Stomach (tissue), 9 donors: ENCODE measurements around the gene WDR70. TPM values are rescaled to one million over a fixed set of nuclear protein-coding genes. Genes with fewer than 3 reads are reported as not detected.

Experiments used
- DNase-seq, 2 donors: peaks; one replicate each; pipeline versions ENCODE4 v3.0.0 to v3.0.0-alpha.2; 2013 to 2019
- H3K27ac ChIP-seq, 5 donors: fragments of 200-600 bp in 4 of 5; sonication (generic) in 4 of 5; one replicate each; pipeline ENCODE4 v1.5.1; 2013 to 2019; ENCODE audit warnings: mild to moderate bottlenecking in 1 of 5, moderate library complexity in 1 of 5
- H3K27me3 ChIP-seq, 3 donors: fragments of 200-600 bp; sonication (generic); one replicate each; pipeline ENCODE4 v1.5.1; 2017 to 2019; ENCODE audit warnings: mixed run types in 1 of 3
- H3K36me3 ChIP-seq, 4 donors: fragments of 200-600 bp; sonication (generic); 1 replicate in 3 of 4; 2 replicates in 1 of 4; pipeline ENCODE4 v1.5.1; 2016 to 2019
- H3K4me1 ChIP-seq, 4 donors: fragments of 200-600 bp; sonication (generic); one replicate each; pipeline ENCODE4 v1.5.1; 2016 to 2019
- H3K4me3 ChIP-seq, 4 donors: fragments of 200-600 bp; sonication (generic) in 3 of 4; one replicate each; pipeline ENCODE4 v1.5.1; 2016 to 2019; ENCODE audit warnings: mild to moderate bottlenecking in 1 of 4
- H3K9me3 ChIP-seq, 4 donors: fragments of 200-600 bp; sonication (generic); one replicate each; pipeline ENCODE4 v1.5.1; 2016 to 2019
- EP300 ChIP-seq: sonication (generic); formaldehyde crosslinking; IDR thresholded peaks from one replicate; pipeline ENCODE4 v1.6.1; 2017; ENCODE audit warnings: antibody characterized with exemption
- POLR2A ChIP-seq, 4 donors: fragments of 450-650 bp; IDR thresholded peaks; one replicate each; pipeline ENCODE4 v1.6.1; 2016; ENCODE audit warnings: antibody characterized with exemption in 4 of 4, control low read depth in 2 of 4, mild to moderate bottlenecking in 1 of 4, moderate library complexity in 1 of 4
- POLR2AphosphoS5 ChIP-seq, 3 donors: sonication (generic); formaldehyde crosslinking; IDR thresholded peaks; one replicate each; pipeline ENCODE4 v1.6.1; 2016; ENCODE audit warnings: antibody characterized with exemption in 3 of 3
- WGBS, 5 donors: extraction: QIAGEN DNeasy Blood & Tissue Kit in 3 of 5; methylation state at CpG; one replicate each; pipeline versions ENCODE4 v1.1.5 to v1.1.7; 2013 to 2018; 5-methylcytosine and 5-hydroxymethylcytosine counted together
- intact Hi-C: fragments of 100-400 bp; cut with DNase I; formaldehyde crosslinking; loops from one replicate; pipeline ENCODE4 v1.15.1; 2023; ENCODE audit warnings: low total_unique reads
- polyA plus RNA-seq, 3 donors: library from polyadenylated mRNA; stranded (reverse); fragments of 200-250 nt; gene quantifications; one replicate each; pipeline ENCODE4 v1.2.3, GENCODE V29; 2013
- total RNA-seq, 5 donors: library from RNA; depleted of rRNA; stranded (reverse); fragments of >200 nt; gene quantifications; one replicate each; pipeline versions ENCODE4 v1.1.0 to v1.2.3, GENCODE V29; 2014 to 2016
- TF ChIP-seq, protein P1 (sequence below), 7 experiments: fragments of 450-650 bp in 4 of 7; fragments of 200-600 bp in 3 of 7; sonication (generic) in 3 of 7; IDR thresholded peaks; one replicate each; pipeline ENCODE4 v1.5.1; 2016 to 2019; ENCODE audit warnings: antibody characterized with exemption in 7 of 7, control low read depth in 2 of 7, mild to moderate bottlenecking in 1 of 7
- donor health status: healthy with polysubstance abuse.
- donor health status: Bipolar disorder and iron deficiency.
- donor health status: healthy.

The WDR70 gene
- total and polyA plus RNA-seq, 8 donors = 13.0 to 131 (median 35.0) TPM

DNA sequence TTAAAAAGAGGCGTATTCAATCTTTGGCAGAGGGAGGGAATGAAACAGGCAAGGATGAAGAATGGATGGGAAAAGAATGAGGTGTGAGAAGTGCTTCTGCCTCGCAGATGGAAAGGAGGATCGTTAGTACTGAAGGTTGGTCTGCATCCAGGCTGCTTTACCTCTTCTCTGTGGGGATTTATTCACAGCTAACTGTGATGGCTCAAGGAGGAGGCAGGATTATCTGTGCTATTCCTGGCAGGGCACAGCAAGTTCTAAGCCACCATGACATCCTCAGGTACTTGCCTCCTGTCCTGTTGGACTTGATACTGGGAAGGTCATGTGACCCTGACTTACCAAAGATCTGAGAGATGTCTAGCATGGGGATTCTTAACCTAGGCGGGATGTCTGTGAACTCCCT, 376.5 kb downstream of the WDR70 start:
- WGBS, 5 donors = 88 to 96% (median 93%) methylated on average over 4 of the region's 4 CpGs
- H3K4me1 ChIP-seq = no peaks in the 10 kb centered on the region
- TF ChIP-seq EP300 = no peak
- no peak for TF ChIP-seq POLR2A (IDR thresholded peaks at IDR 0.05)
- TF ChIP-seq, protein P1, sequence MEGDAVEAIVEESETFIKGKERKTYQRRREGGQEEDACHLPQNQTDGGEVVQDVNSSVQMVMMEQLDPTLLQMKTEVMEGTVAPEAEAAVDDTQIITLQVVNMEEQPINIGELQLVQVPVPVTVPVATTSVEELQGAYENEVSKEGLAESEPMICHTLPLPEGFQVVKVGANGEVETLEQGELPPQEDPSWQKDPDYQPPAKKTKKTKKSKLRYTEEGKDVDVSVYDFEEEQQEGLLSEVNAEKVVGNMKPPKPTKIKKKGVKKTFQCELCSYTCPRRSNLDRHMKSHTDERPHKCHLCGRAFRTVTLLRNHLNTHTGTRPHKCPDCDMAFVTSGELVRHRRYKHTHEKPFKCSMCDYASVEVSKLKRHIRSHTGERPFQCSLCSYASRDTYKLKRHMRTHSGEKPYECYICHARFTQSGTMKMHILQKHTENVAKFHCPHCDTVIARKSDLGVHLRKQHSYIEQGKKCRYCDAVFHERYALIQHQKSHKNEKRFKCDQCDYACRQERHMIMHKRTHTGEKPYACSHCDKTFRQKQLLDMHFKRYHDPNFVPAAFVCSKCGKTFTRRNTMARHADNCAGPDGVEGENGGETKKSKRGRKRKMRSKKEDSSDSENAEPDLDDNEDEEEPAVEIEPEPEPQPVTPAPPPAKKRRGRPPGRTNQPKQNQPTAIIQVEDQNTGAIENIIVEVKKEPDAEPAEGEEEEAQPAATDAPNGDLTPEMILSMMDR (IDR thresholded peaks at IDR 0.05) = no peak
- no peak for TF ChIP-seq POLR2AphosphoS5 (IDR thresholded peaks at IDR 0.05)
- no peak for DNase-seq
- intact Hi-C loops = no loop called here
- no peaks in the 10 kb centered on the region for H3K27me3 ChIP-seq
- no peak overlapping the region for H3K4me3 ChIP-seq
- H3K36me3 ChIP-seq = peaks cover 0 to 30% (median 16%) of the 10 kb centered on the region in 4 donors
- peaks cover 0 to 9% (median 2%) of the 10 kb centered on the region in 4 donors for H3K9me3 ChIP-seq
- no peak overlapping the region for H3K27ac ChIP-seq

DNA sequence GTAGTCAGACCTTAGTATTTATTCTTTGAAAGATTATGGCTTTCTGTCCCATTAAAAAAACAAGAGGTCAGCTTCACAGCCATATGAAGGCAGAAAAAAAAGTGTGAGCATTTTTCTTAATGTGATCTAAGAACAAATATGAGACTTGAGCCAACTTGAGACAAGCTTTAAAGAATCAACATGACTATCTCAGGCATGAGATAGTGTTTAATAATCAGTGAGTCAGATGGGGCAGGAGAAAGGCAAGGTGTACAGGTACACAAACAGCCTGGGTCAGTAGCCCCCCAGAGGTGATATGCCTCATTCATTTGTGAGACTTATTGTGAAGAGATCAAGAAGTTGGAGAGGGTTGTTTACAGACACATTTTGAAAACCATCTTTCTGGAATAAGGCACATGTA, 377.1 kb downstream of the WDR70 start:
- TF ChIP-seq POLR2AphosphoS5 (IDR thresholded peaks at IDR 0.05) (no peak), EP300 (no peak), POLR2A (IDR thresholded peaks at IDR 0.05) (no peak)
- TF ChIP-seq, protein P1 (IDR thresholded peaks at IDR 0.05) = no peak
- peaks cover 0 to 9% (median 2%) of the 10 kb centered on the region in 4 donors for H3K9me3 ChIP-seq
- H3K4me1 ChIP-seq = no peaks in the 10 kb centered on the region
- no peak for DNase-seq
- peaks cover 0 to 30% (median 16%) of the 10 kb centered on the region in 4 donors for H3K36me3 ChIP-seq
- intact Hi-C loops = no loop called here
- no peak overlapping the region for H3K27ac ChIP-seq
- H3K4me3 ChIP-seq = no peak overlapping the region
- no peaks in the 10 kb centered on the region for H3K27me3 ChIP-seq

DNA sequence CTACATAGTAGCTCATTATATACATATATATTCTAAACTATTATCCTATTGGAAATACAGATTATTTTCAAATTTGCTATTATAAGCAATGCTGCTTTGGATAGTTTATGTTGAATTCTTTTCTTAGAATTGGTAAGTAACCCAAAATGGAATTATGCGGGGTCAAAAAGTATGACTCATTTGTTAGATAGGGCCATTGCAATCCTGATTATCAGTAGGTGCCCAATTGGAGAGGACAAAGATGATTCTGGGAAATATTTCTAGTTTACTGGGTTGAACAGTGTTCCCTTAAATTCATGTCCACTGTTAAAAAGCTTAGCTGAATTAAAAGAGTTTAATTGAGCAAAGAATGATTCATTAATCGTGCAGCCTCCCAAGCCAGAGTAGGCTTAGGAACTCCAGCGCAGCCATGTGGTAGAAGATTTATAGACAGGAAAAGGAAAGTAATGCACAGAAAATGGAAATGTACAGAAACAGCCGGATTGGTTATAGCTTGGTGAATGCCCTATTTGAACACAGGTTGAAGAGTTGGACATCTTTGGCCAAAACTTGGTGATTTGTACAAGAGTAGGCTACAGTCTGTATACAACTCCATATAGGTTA, 379.0 kb downstream of the WDR70 start:
- no peak for TF ChIP-seq POLR2A (IDR thresholded peaks at IDR 0.05)
- TF ChIP-seq POLR2AphosphoS5 (IDR thresholded peaks at IDR 0.05) = no peak
- TF ChIP-seq, protein P1 (IDR thresholded peaks at IDR 0.05) = no peak
- no peak for TF ChIP-seq EP300
- Histone ChIP-seq H3K9me3 (peaks cover 0 to 9% (median 2%) of the 10 kb centered on the region in 4 donors), H3K36me3 (peaks cover 0 to 19% (median 13%) of the 10 kb centered on the region in 4 donors), H3K27ac (no peak overlapping the region), H3K4me1 (no peaks in the 10 kb centered on the region), H3K27me3 (no peaks in the 10 kb centered on the region), H3K4me3 (no peak overlapping the region)
- intact Hi-C loops = no loop called here
- no peak for DNase-seq
- WGBS, 5 donors = 86 to 97% (median 92%) methylated on average over 4 of the region's 4 CpGs

DNA sequence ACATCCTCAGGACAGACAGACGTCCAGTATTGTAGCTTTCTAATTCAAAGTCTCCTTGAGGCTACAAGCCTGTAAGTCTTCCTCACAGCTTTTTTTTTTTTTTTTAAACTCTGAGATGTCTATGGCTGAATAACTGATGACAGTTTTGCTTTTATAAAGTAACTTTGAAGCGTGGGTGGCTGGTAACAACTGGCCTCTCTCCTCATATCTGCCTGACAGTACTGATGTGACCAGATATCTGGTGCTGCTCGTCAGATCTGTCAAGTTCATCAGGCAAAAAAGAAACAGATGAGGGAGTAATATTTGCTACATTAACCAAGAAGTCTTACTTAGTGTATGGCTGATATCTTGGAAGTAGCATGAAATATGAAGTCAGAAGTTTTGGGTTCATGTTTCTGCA, 388.1 kb downstream of the WDR70 start:
- H3K27ac ChIP-seq = no peak overlapping the region
- no peaks in the 10 kb centered on the region for H3K27me3 ChIP-seq
- no peak overlapping the region for H3K4me3 ChIP-seq
- no peaks in the 10 kb centered on the region for H3K9me3 ChIP-seq
- peaks cover 0 to 4% (median 0%) of the 10 kb centered on the region in 4 donors for H3K4me1 ChIP-seq
- intact Hi-C loops = no loop called here
- H3K36me3 ChIP-seq = no peaks in the 10 kb centered on the region
- no peak for DNase-seq
- 63 to 83% (median 79%) methylated on average over 3 of the region's 3 CpGs for WGBS, 5 donors
- TF ChIP-seq, protein P1 (IDR thresholded peaks at IDR 0.05) = no peak
- TF ChIP-seq POLR2AphosphoS5 (IDR thresholded peaks at IDR 0.05) = no peak
- no peak for TF ChIP-seq POLR2A (IDR thresholded peaks at IDR 0.05)
- no peak for TF ChIP-seq EP300
